ENCODE results near the gene AGK.
"Not testable (repeated sequence)": the region's sequence is repeated elsewhere in the genome, so short reads cannot be mapped to it uniquely, and the experiment has no call there.

The AGK gene

GRCh38 chr7:141646826-141647480 is 95.7 kb downstream of the AGK start:
- no peak overlapping the region for H3K4me3 ChIP-seq (ENCODE audit: low read length in 2 of 2)
- no peaks in the 10 kb centered on the region for H3K9me3 ChIP-seq (ENCODE audit: control insufficient read depth in 2 of 2, low read length in 2 of 2)
- no peaks in the 10 kb centered on the region for H3K27me3 ChIP-seq (ENCODE audit: control insufficient read depth in 1 of 2, insufficient read depth in 2 of 2, low read length in 2 of 2)
- peaks cover 15% of the 10 kb centered on the region for H3K4me1 ChIP-seq (ENCODE audit: control insufficient read depth, insufficient read depth, low read length)
- no peak overlapping the region for H3K9ac ChIP-seq (ENCODE audit: low read length in 2 of 2)
- peaks cover 2 to 4% of the 10 kb centered on the region in 2 donors for H3K36me3 ChIP-seq (ENCODE audit: control insufficient read depth in 2 of 2, insufficient read depth in 2 of 2, low read length in 2 of 2)
- H3K27ac ChIP-seq (ENCODE audit: low read length), result no peak overlapping the region

GRCh38 chr7:141647701-141648100 is 96.5 kb downstream of the AGK start:
- H3K4me1 ChIP-seq (ENCODE audit: control insufficient read depth, insufficient read depth, low read length), result peaks cover 15% of the 10 kb centered on the region
- H3K9ac ChIP-seq (ENCODE audit: low read length in 2 of 2); H3K27ac ChIP-seq (ENCODE audit: low read length); H3K36me3 ChIP-seq (ENCODE audit: control insufficient read depth in 2 of 2, insufficient read depth in 2 of 2, low read length in 2 of 2); H3K4me3 ChIP-seq (ENCODE audit: low read length in 2 of 2); H3K9me3 ChIP-seq (ENCODE audit: control insufficient read depth in 2 of 2, low read length in 2 of 2); H3K27me3 ChIP-seq (ENCODE audit: control insufficient read depth in 1 of 2, insufficient read depth in 2 of 2, low read length in 2 of 2): not testable (repeated sequence)

- H3K27me3 ChIP-seq (ENCODE audit: control insufficient read depth in 1 of 2, insufficient read depth in 2 of 2, low read length in 2 of 2), result no peaks in the 10 kb centered on the region
- H3K4me1 ChIP-seq (ENCODE audit: control insufficient read depth, insufficient read depth, low read length), result peaks cover 15% of the 10 kb centered on the region
- H3K9me3 ChIP-seq (ENCODE audit: control insufficient read depth in 2 of 2, low read length in 2 of 2), result no peaks in the 10 kb centered on the region
- H3K4me3 ChIP-seq (ENCODE audit: low read length in 2 of 2), result no peak overlapping the region
- peak overlapping the region; percentile 41 for H3K27ac ChIP-seq (ENCODE audit: low read length)
- H3K9ac ChIP-seq (ENCODE audit: low read length in 2 of 2), result no peak overlapping the region
- peaks cover 3 to 9% of the 10 kb centered on the region in 2 donors for H3K36me3 ChIP-seq (ENCODE audit: control insufficient read depth in 2 of 2, insufficient read depth in 2 of 2, low read length in 2 of 2)
These were observed 97.3 kb downstream of the AGK start for GRCh38 chr7:141648276-141649114.

GRCh38 chr7:141649137-141649864 is 98.1 kb downstream of the AGK start:
- H3K4me1 ChIP-seq (ENCODE audit: control insufficient read depth, insufficient read depth, low read length), result peaks cover 15% of the 10 kb centered on the region
- H3K9ac ChIP-seq (ENCODE audit: low read length in 2 of 2), result no peak overlapping the region
- peaks cover 3 to 9% of the 10 kb centered on the region in 2 donors for H3K36me3 ChIP-seq (ENCODE audit: control insufficient read depth in 2 of 2, insufficient read depth in 2 of 2, low read length in 2 of 2)
- peak overlapping the region; percentile 37 for H3K27ac ChIP-seq (ENCODE audit: low read length)
- H3K27me3 ChIP-seq (ENCODE audit: control insufficient read depth in 1 of 2, insufficient read depth in 2 of 2, low read length in 2 of 2), result no peaks in the 10 kb centered on the region
- no peaks in the 10 kb centered on the region for H3K9me3 ChIP-seq (ENCODE audit: control insufficient read depth in 2 of 2, low read length in 2 of 2)
- H3K4me3 ChIP-seq (ENCODE audit: low read length in 2 of 2), result no peak overlapping the region

- H3K9me3 ChIP-seq (ENCODE audit: control insufficient read depth in 2 of 2, low read length in 2 of 2), result no peaks in the 10 kb centered on the region
- H3K36me3 ChIP-seq (ENCODE audit: control insufficient read depth in 2 of 2, insufficient read depth in 2 of 2, low read length in 2 of 2), result peaks cover 3 to 9% of the 10 kb centered on the region in 2 donors
- no peaks in the 10 kb centered on the region for H3K27me3 ChIP-seq (ENCODE audit: control insufficient read depth in 1 of 2, insufficient read depth in 2 of 2, low read length in 2 of 2)
- no peak overlapping the region for H3K4me3 ChIP-seq (ENCODE audit: low read length in 2 of 2)
- H3K27ac ChIP-seq (ENCODE audit: low read length), result no peak overlapping the region
- no peak overlapping the region for H3K9ac ChIP-seq (ENCODE audit: low read length in 2 of 2)
- H3K4me1 ChIP-seq (ENCODE audit: control insufficient read depth, insufficient read depth, low read length), result peaks cover 15% of the 10 kb centered on the region
These were observed 98.8 kb downstream of the AGK start for GRCh38 chr7:141649865-141650634.

GRCh38 chr7:141651417-141651816 is 100.2 kb downstream of the AGK start:
- no peaks in the 10 kb centered on the region for H3K9me3 ChIP-seq (ENCODE audit: control insufficient read depth in 2 of 2, low read length in 2 of 2)
- no peak overlapping the region for H3K27ac ChIP-seq (ENCODE audit: low read length)
- no peak overlapping the region for H3K4me3 ChIP-seq (ENCODE audit: low read length in 2 of 2)
- H3K9ac ChIP-seq (ENCODE audit: low read length in 2 of 2), result no peak overlapping the region
- H3K4me1 ChIP-seq (ENCODE audit: control insufficient read depth, insufficient read depth, low read length), result peaks cover 15% of the 10 kb centered on the region
- no peaks in the 10 kb centered on the region for H3K27me3 ChIP-seq (ENCODE audit: control insufficient read depth in 1 of 2, insufficient read depth in 2 of 2, low read length in 2 of 2)
- H3K36me3 ChIP-seq (ENCODE audit: control insufficient read depth in 2 of 2, insufficient read depth in 2 of 2, low read length in 2 of 2), result peaks cover 3 to 7% of the 10 kb centered on the region in 2 donors

- Histone ChIP-seq H3K9me3 (ENCODE audit: control insufficient read depth in 2 of 2, low read length in 2 of 2) (no peaks in the 10 kb centered on the region), H3K27me3 (ENCODE audit: control insufficient read depth in 1 of 2, insufficient read depth in 2 of 2, low read length in 2 of 2) (no peaks in the 10 kb centered on the region), H3K36me3 (ENCODE audit: control insufficient read depth in 2 of 2, insufficient read depth in 2 of 2, low read length in 2 of 2) (peaks cover 3 to 7% of the 10 kb centered on the region in 2 donors), H3K27ac (ENCODE audit: low read length) (no peak overlapping the region), H3K4me3 (ENCODE audit: low read length in 2 of 2) (no peak overlapping the region), H3K9ac (ENCODE audit: low read length in 2 of 2) (no peak overlapping the region), H3K4me1 (ENCODE audit: control insufficient read depth, insufficient read depth, low read length) (peaks cover 15% of the 10 kb centered on the region)
These were observed 101.5 kb downstream of the AGK start for GRCh38 chr7:141652691-141653090.

GRCh38 chr7:141654551-141654950 is 103.3 kb downstream of the AGK start:
- Histone ChIP-seq H3K9me3 (ENCODE audit: control insufficient read depth in 2 of 2, low read length in 2 of 2) (no peaks in the 10 kb centered on the region), H3K36me3 (ENCODE audit: control insufficient read depth in 2 of 2, insufficient read depth in 2 of 2, low read length in 2 of 2) (peaks cover 7 to 12% of the 10 kb centered on the region in 2 donors), H3K9ac (ENCODE audit: low read length in 2 of 2) (no peak overlapping the region), H3K27ac (ENCODE audit: low read length) (no peak overlapping the region), H3K4me3 (ENCODE audit: low read length in 2 of 2) (no peak overlapping the region), H3K27me3 (ENCODE audit: control insufficient read depth in 1 of 2, insufficient read depth in 2 of 2, low read length in 2 of 2) (no peaks in the 10 kb centered on the region), H3K4me1 (ENCODE audit: control insufficient read depth, insufficient read depth, low read length) (peaks cover 3% of the 10 kb centered on the region)

GRCh38 chr7:141659501-141659900 is 108.3 kb downstream of the AGK start:
- H3K9me3 ChIP-seq (ENCODE audit: control insufficient read depth in 2 of 2, low read length in 2 of 2), result no peaks in the 10 kb centered on the region
- no peak overlapping the region for H3K27ac ChIP-seq (ENCODE audit: low read length)
- H3K4me1 ChIP-seq (ENCODE audit: control insufficient read depth, insufficient read depth, low read length), result no peaks in the 10 kb centered on the region
- peaks cover 31 to 41% of the 10 kb centered on the region in 2 donors for H3K36me3 ChIP-seq (ENCODE audit: control insufficient read depth in 2 of 2, insufficient read depth in 2 of 2, low read length in 2 of 2)
- H3K9ac ChIP-seq (ENCODE audit: low read length in 2 of 2), result no peak overlapping the region
- no peak overlapping the region for H3K4me3 ChIP-seq (ENCODE audit: low read length in 2 of 2)
- no peaks in the 10 kb centered on the region for H3K27me3 ChIP-seq (ENCODE audit: control insufficient read depth in 1 of 2, insufficient read depth in 2 of 2, low read length in 2 of 2)

GRCh38 chr7:141660259-141660658 is 109.0 kb downstream of the AGK start:
- H3K27ac ChIP-seq (ENCODE audit: low read length), result no peak overlapping the region
- no peaks in the 10 kb centered on the region for H3K9me3 ChIP-seq (ENCODE audit: control insufficient read depth in 2 of 2, low read length in 2 of 2)
- no peak overlapping the region for H3K4me3 ChIP-seq (ENCODE audit: low read length in 2 of 2)
- peaks cover 38 to 41% of the 10 kb centered on the region in 2 donors for H3K36me3 ChIP-seq (ENCODE audit: control insufficient read depth in 2 of 2, insufficient read depth in 2 of 2, low read length in 2 of 2)
- H3K9ac ChIP-seq (ENCODE audit: low read length in 2 of 2), result no peak overlapping the region
- no peaks in the 10 kb centered on the region for H3K4me1 ChIP-seq (ENCODE audit: control insufficient read depth, insufficient read depth, low read length)
- H3K27me3 ChIP-seq (ENCODE audit: control insufficient read depth in 1 of 2, insufficient read depth in 2 of 2, low read length in 2 of 2), result no peaks in the 10 kb centered on the region
